Rectal smooth muscle tissue (tissue), 1 donor: ENCODE measurements around the gene CDK18.

Source experiments
- H3K27ac ChIP-seq: one replicate; pipeline ENCODE4 v1.7.0; 2013; ENCODE audit warnings: low read depth, low read length, inconsistent platforms
- H3K27me3 ChIP-seq: one replicate; pipeline ENCODE4 v1.7.0; 2013; ENCODE audit warnings: low read length; ENCODE audit not compliant: control insufficient read depth, insufficient read depth
- H3K36me3 ChIP-seq: one replicate; pipeline ENCODE4 v1.7.0; 2013; ENCODE audit warnings: low read length; ENCODE audit not compliant: control insufficient read depth, insufficient read depth
- H3K4me1 ChIP-seq: one replicate; pipeline ENCODE4 v1.7.0; 2013; ENCODE audit warnings: low read length; ENCODE audit not compliant: control insufficient read depth, insufficient read depth
- H3K4me3 ChIP-seq: one replicate; pipeline ENCODE4 v1.7.0; 2013; ENCODE audit warnings: low read length
- H3K9ac ChIP-seq: one replicate; pipeline ENCODE4 v1.7.0; 2013; ENCODE audit warnings: low read length

Gene CDK18

GRCh38 chr1:205513774-205514173 lies 9.3 kb downstream of the CDK18 start:
- Histone ChIP-seq H3K36me3 (no peaks in the 10 kb centered on the region), H3K9ac (no peak overlapping the region), H3K27me3 (no peaks in the 10 kb centered on the region), H3K27ac (no peak overlapping the region), H3K4me3 (no peak overlapping the region), H3K4me1 (peaks cover 33% of the 10 kb centered on the region)

GRCh38 chr1:205514211-205515142 lies 10.0 kb downstream of the CDK18 start:
- no peak overlapping the region for H3K9ac ChIP-seq
- no peak overlapping the region for H3K27ac ChIP-seq
- H3K36me3 ChIP-seq: no peaks in the 10 kb centered on the region
- H3K4me3 ChIP-seq: no peak overlapping the region
- no peaks in the 10 kb centered on the region for H3K27me3 ChIP-seq
- peaks cover 40% of the 10 kb centered on the region for H3K4me1 ChIP-seq

- peak overlapping the region; percentile 74 for H3K27ac ChIP-seq
- peaks cover 47% of the 10 kb centered on the region for H3K4me1 ChIP-seq
- H3K9ac ChIP-seq: no peak overlapping the region
- no peaks in the 10 kb centered on the region for H3K36me3 ChIP-seq
- no peaks in the 10 kb centered on the region for H3K27me3 ChIP-seq
- H3K4me3 ChIP-seq: no peak overlapping the region
Measured at GRCh38 chr1:205515781-205516253, 11.3 kb downstream of the CDK18 start.

GRCh38 chr1:205516362-205516761 lies 11.9 kb downstream of the CDK18 start:
- Histone ChIP-seq H3K4me3 (no peak overlapping the region), H3K4me1 (peaks cover 47% of the 10 kb centered on the region), H3K9ac (no peak overlapping the region), H3K27me3 (no peaks in the 10 kb centered on the region), H3K36me3 (no peaks in the 10 kb centered on the region), H3K27ac (peak overlapping the region; percentile 74)

GRCh38 chr1:205517288-205517687 lies 12.8 kb downstream of the CDK18 start:
- H3K4me3 ChIP-seq: no peak overlapping the region
- no peak overlapping the region for H3K9ac ChIP-seq
- peaks cover 50% of the 10 kb centered on the region for H3K4me1 ChIP-seq
- no peaks in the 10 kb centered on the region for H3K27me3 ChIP-seq
- H3K27ac ChIP-seq: peak overlapping the region; percentile 17
- H3K36me3 ChIP-seq: no peaks in the 10 kb centered on the region

GRCh38 chr1:205517763-205518162 lies 13.3 kb downstream of the CDK18 start:
- no peak overlapping the region for H3K4me3 ChIP-seq
- no peak overlapping the region for H3K9ac ChIP-seq
- no peak overlapping the region for H3K27ac ChIP-seq
- no peaks in the 10 kb centered on the region for H3K36me3 ChIP-seq
- H3K27me3 ChIP-seq: no peaks in the 10 kb centered on the region
- peaks cover 50% of the 10 kb centered on the region for H3K4me1 ChIP-seq

GRCh38 chr1:205518661-205519540 lies 14.4 kb downstream of the CDK18 start:
- H3K4me3 ChIP-seq: peak overlapping the region; percentile 29
- peaks cover 50% of the 10 kb centered on the region for H3K4me1 ChIP-seq
- no peak overlapping the region for H3K9ac ChIP-seq
- no peaks in the 10 kb centered on the region for H3K36me3 ChIP-seq
- no peaks in the 10 kb centered on the region for H3K27me3 ChIP-seq
- peak overlapping the region; percentile 49 for H3K27ac ChIP-seq

- no peak overlapping the region for H3K9ac ChIP-seq
- H3K4me3 ChIP-seq: peak overlapping the region; percentile 29
- H3K4me1 ChIP-seq: peaks cover 50% of the 10 kb centered on the region
- H3K36me3 ChIP-seq: no peaks in the 10 kb centered on the region
- H3K27me3 ChIP-seq: peaks cover 2% of the 10 kb centered on the region
- peak overlapping the region; percentile 49 for H3K27ac ChIP-seq
Measured at GRCh38 chr1:205519541-205520131, 15.2 kb downstream of the CDK18 start.

GRCh38 chr1:205520709-205521108 lies 16.2 kb downstream of the CDK18 start:
- Histone ChIP-seq H3K27me3 (peaks cover 2% of the 10 kb centered on the region), H3K27ac (no peak overlapping the region), H3K4me3 (no peak overlapping the region), H3K9ac (no peak overlapping the region), H3K4me1 (peaks cover 47% of the 10 kb centered on the region), H3K36me3 (no peaks in the 10 kb centered on the region)

- no peak overlapping the region for H3K9ac ChIP-seq
- no peak overlapping the region for H3K27ac ChIP-seq
- peaks cover 2% of the 10 kb centered on the region for H3K27me3 ChIP-seq
- peaks cover 38% of the 10 kb centered on the region for H3K4me1 ChIP-seq
- no peaks in the 10 kb centered on the region for H3K36me3 ChIP-seq
- H3K4me3 ChIP-seq: no peak overlapping the region
Measured at GRCh38 chr1:205521686-205522085, 17.2 kb downstream of the CDK18 start.

- H3K4me1 ChIP-seq: peaks cover 28% of the 10 kb centered on the region
- no peak overlapping the region for H3K9ac ChIP-seq
- H3K4me3 ChIP-seq: no peak overlapping the region
- no peak overlapping the region for H3K27ac ChIP-seq
- H3K27me3 ChIP-seq: peaks cover 2% of the 10 kb centered on the region
- no peaks in the 10 kb centered on the region for H3K36me3 ChIP-seq
Measured at GRCh38 chr1:205522692-205523091, 18.2 kb downstream of the CDK18 start.
